Karpas-422 (cell line): ENCODE measurements around the gene FAM168B. TPM values are rescaled to one million over a fixed set of nuclear protein-coding genes. Genes with fewer than 3 reads are reported as not detected.
A peak's percentile ranks its signal among the peaks of the same experiment; 100 is the strongest.
"Not testable (repeated sequence)": the region's sequence is repeated elsewhere in the genome, so short reads cannot be mapped to it uniquely, and the experiment has no call there.

Source experiments
- DNase-seq: peaks from one replicate; pipeline ENCODE4 v3.0.0-alpha.2; 2015
- H2AFZ ChIP-seq: fragments of 200-600 bp; sonication (generic); 2 replicates; pipeline ENCODE4 v1.6.1; 2014; ENCODE audit warnings: antibody characterized with exemption, low read length, mixed read lengths
- H3K27ac ChIP-seq: fragments of 200-600 bp; sonication (generic); 2 replicates; pipeline ENCODE4 v1.5.1; 2014; ENCODE audit warnings: mild to moderate bottlenecking, low read length, moderate library complexity
- H3K27me3 ChIP-seq: fragments of 200-600 bp; sonication (generic); 2 replicates; pipeline ENCODE4 v1.6.1; 2014; ENCODE audit warnings: low read length, mixed read lengths
- H3K36me3 ChIP-seq: fragments of 200-600 bp; sonication (generic); 2 replicates; pipeline ENCODE4 v1.6.1; 2014; ENCODE audit warnings: low read length, mixed read lengths; ENCODE audit not compliant: insufficient read depth
- H3K4me1 ChIP-seq: fragments of 200-600 bp; sonication (generic); 2 replicates; pipeline ENCODE4 v1.6.1; 2014; ENCODE audit warnings: mild to moderate bottlenecking, low read length, mixed read lengths
- H3K4me2 ChIP-seq: fragments of 200-600 bp; sonication (generic); 2 replicates; pipeline ENCODE4 v1.6.1; 2014; ENCODE audit warnings: low read length, low read depth, mild to moderate bottlenecking; ENCODE audit not compliant: poor library complexity, severe bottlenecking
- H3K4me3 ChIP-seq: fragments of 200-600 bp; sonication (generic); 2 replicates; pipeline ENCODE4 v1.5.1; 2014; ENCODE audit warnings: mild to moderate bottlenecking, antibody characterized with exemption, low read length, mixed read lengths
- H3K79me2 ChIP-seq: fragments of 200-600 bp; sonication (generic); 2 replicates; pipeline ENCODE4 v1.6.1; 2014; ENCODE audit warnings: mild to moderate bottlenecking, low read length, mixed read lengths
- H3K9ac ChIP-seq: fragments of 200-600 bp; sonication (generic); 2 replicates; pipeline ENCODE4 v1.6.0; 2014; ENCODE audit warnings: low read length
- H3K9me2 ChIP-seq: fragments of 200-600 bp; sonication (generic), shearing (Covaris generic); replicated peaks from 2 replicates; pipeline ENCODE4 v1.6.0; 2014; ENCODE audit warnings: mild to moderate bottlenecking, low read length, moderate library complexity; ENCODE audit not compliant: insufficient read depth
- H3K9me3 ChIP-seq: fragments of 300-700, 200-600 bp; sonication (generic); 2 replicates; pipeline ENCODE4 v1.6.1; 2014; ENCODE audit warnings: low read length, mixed read lengths
- H4K20me1 ChIP-seq: fragments of 200-600 bp; sonication (generic); 2 replicates; pipeline ENCODE4 v1.6.1; 2014; ENCODE audit warnings: mild to moderate bottlenecking, antibody characterized with exemption, low read length, low read depth; ENCODE audit not compliant: insufficient read depth
- total RNA-seq: library from RNA; depleted of rRNA; stranded (reverse); fragments of >200 nt; shearing (Covaris generic); gene quantifications from 2 replicates; pipeline ENCODE4 v1.2.3, GENCODE V29; 2014; ENCODE audit warnings: low replicate concordance

FAM168B gene
- total RNA-seq, 1 experiment from 2014 or later: 43.2 TPM

DNA sequence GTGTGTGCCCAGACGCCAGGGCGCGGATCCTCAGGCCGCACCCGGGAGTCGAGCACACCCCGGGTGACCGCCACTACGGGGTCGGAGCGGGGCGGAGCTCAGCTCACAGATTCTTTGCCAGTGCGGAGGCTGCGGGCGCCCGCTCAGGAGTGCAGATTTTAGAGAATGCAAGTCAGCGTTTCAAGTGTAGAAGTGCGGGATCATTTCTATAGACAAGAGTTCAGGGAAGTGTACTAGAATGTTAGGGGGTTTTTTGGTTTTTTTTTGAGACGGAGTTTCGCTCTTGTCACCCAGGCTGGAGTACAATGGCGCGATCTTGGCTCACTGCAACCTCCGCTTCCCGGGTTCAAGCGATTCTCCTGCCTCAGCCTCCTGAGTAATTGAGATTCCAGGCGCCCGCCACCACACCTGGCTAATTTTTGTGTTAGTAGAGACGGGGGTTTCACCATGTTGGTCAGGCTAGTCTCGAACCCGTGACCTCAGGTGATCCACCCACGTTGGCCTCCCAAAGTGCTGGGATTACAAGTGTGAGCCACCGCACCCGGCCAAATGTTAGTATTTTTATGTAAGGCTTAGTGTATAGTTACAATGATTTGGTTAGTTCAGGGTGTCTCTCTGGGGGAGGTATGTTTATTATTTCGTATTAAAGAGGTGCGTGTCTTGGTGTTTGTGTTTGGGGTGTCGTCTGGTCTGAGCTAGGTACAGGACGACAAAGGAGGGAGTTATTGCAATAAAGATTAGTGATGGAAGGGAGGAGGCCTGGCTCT, 619 bp upstream of the FAM168B start:
- H3K79me2 ChIP-seq: peaks cover 40% of the 10 kb centered on the region
- H2AFZ ChIP-seq: peak overlapping the region; percentile 91
- peak overlapping the region; percentile 95 for H3K4me3 ChIP-seq
- H3K9ac ChIP-seq: peak overlapping the region; percentile 81
- H3K27me3 ChIP-seq: no peaks in the 10 kb centered on the region
- no peaks in the 10 kb centered on the region for H3K9me2 ChIP-seq
- DNase-seq: no peak
- peak overlapping the region; percentile 66 for H3K27ac ChIP-seq
- H4K20me1 ChIP-seq: peaks cover 10% of the 10 kb centered on the region; the same call in 1 of the 2 replicates
- no peaks in the 10 kb centered on the region for H3K9me3 ChIP-seq
- peaks cover 7% of the 10 kb centered on the region for H3K36me3 ChIP-seq
- peak overlapping the region; percentile 98 for H3K4me2 ChIP-seq
- H3K4me1 ChIP-seq: peaks cover 17% of the 10 kb centered on the region

DNA sequence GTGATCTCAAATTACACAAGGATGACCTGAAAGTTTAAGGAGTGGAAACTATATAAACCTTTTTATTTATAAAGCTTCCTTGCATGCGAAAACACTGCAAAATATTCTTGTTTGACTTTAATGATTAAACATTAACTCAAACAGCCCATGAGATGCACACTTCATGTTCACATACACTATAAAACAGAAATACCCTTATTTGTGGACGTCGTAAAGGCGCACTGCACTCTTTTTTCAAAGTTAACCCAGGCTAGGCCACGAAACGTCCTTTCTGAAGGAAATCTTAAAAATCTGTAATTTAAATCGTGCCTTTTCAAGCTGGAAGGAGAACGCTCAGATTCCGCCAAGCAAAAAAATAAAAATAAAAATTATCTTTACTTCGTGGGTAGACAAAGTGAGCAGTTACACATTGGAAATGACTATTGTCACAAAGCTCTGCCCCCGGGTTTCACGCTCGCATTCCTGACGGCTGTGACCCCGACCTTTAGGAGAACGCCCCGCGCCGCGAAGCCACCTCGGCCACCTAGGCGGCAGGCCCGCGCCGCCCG, 728 bp downstream of the FAM168B start:
- Histone ChIP-seq H3K27ac (peak overlapping the region; percentile 52), H3K36me3 (peaks cover 20% of the 10 kb centered on the region), H3K79me2 (peaks cover 54% of the 10 kb centered on the region), H3K9ac (peak overlapping the region; percentile 81), H3K4me1 (peaks cover 17% of the 10 kb centered on the region), H3K9me2 (no peaks in the 10 kb centered on the region), H3K27me3 (no peaks in the 10 kb centered on the region), H3K4me3 (peak overlapping the region; percentile 95), H3K9me3 (no peaks in the 10 kb centered on the region), H4K20me1 (peaks cover 23% of the 10 kb centered on the region; the same call in 1 of the 2 replicates), H2AFZ (no peak overlapping the region), H3K4me2 (peak overlapping the region; percentile 98)
- DNase-seq: no peak

DNA sequence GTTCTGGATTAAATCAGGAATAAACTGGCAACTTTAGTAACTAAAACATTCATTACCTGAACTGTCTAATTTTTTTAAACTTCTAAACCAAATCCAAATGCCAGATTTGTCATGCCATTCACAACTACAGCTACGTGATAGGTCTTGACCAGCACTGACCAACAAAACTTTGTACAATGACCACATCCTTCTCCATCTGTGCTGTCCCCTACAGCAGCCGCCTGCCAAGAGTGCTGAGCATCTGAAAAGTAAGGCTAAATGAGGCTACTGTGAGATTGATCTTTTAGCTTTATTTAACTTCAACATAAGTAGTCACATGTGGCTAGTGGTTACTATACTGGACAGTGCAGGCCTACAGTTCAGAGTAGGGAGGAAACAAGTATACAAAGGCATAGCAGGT, 7.6 kb downstream of the FAM168B start:
- H3K4me1 ChIP-seq: no peaks in the 10 kb centered on the region
- H3K27me3 ChIP-seq: no peaks in the 10 kb centered on the region
- H3K4me2 ChIP-seq: no peak overlapping the region
- no peak overlapping the region for H3K4me3 ChIP-seq
- peaks cover 96% of the 10 kb centered on the region for H3K79me2 ChIP-seq
- no peaks in the 10 kb centered on the region for H3K9me2 ChIP-seq
- H3K36me3 ChIP-seq: peaks cover 62% of the 10 kb centered on the region
- no peak for DNase-seq
- H3K9me3 ChIP-seq: no peaks in the 10 kb centered on the region
- H4K20me1 ChIP-seq: peaks cover 55% of the 10 kb centered on the region
- no peak overlapping the region for H2AFZ ChIP-seq
- no peak overlapping the region for H3K9ac ChIP-seq
- H3K27ac ChIP-seq: no peak overlapping the region

DNA sequence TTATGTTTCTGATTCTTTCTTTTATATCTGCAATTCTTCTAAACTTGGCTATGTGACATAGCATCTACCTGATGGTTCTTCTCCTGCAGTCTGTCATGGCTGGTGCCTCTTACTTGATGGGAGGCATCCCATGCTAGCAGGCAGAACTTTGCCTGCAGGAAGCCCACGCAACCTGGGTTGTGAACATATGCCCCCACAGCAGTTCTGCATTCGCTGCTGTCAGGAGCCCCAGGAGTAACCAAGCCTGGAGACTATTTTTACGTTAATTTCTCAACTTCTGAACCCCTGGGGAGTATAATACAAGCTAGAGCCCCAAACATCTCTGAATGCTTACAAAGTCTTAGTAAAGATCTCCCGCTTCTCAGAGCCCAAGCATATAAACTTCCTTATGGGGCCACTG, 12.1 kb downstream of the FAM168B start:
- no peaks in the 10 kb centered on the region for H3K9me3 ChIP-seq
- H3K79me2 ChIP-seq: peaks cover 93% of the 10 kb centered on the region
- no peak overlapping the region for H3K9ac ChIP-seq
- no peak overlapping the region for H2AFZ ChIP-seq
- H3K27ac ChIP-seq: no peak overlapping the region
- H3K4me1 ChIP-seq: no peaks in the 10 kb centered on the region
- H3K9me2 ChIP-seq: no peaks in the 10 kb centered on the region
- no peak overlapping the region for H3K4me2 ChIP-seq
- H4K20me1 ChIP-seq: peaks cover 53% of the 10 kb centered on the region
- H3K27me3 ChIP-seq: no peaks in the 10 kb centered on the region
- H3K4me3 ChIP-seq: no peak overlapping the region
- no peak for DNase-seq
- H3K36me3 ChIP-seq: peaks cover 58% of the 10 kb centered on the region

DNA sequence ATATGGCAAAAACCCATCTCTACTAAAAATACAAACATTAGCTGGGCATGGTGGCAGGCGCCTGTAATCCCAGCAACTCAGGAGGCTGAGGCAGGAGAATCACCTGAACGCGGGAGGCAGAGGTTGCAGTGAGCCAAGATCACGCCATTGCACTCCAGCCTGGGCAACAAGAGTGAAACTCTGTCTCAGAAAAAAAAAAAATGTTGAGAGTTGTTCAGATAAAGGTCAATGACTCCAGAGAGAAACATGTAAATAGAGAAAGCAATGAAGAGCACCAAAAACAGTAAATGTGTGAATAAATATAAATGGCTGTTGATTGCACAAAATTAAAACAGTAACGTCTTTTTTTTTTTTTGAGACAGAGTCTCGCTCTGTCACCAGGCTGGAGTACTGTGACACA, 13.3 kb downstream of the FAM168B start:
- H3K9ac ChIP-seq, H3K9me3 ChIP-seq, H3K27ac ChIP-seq, H3K4me2 ChIP-seq, DNase-seq, H3K27me3 ChIP-seq, H3K4me3 ChIP-seq, H2AFZ ChIP-seq, H3K9me2 ChIP-seq, H3K4me1 ChIP-seq: not testable (repeated sequence)
- peaks cover 93% of the 10 kb centered on the region for H3K79me2 ChIP-seq
- peaks cover 45% of the 10 kb centered on the region for H4K20me1 ChIP-seq
- H3K36me3 ChIP-seq: peaks cover 45% of the 10 kb centered on the region; the same call in 1 of the 2 replicates

DNA sequence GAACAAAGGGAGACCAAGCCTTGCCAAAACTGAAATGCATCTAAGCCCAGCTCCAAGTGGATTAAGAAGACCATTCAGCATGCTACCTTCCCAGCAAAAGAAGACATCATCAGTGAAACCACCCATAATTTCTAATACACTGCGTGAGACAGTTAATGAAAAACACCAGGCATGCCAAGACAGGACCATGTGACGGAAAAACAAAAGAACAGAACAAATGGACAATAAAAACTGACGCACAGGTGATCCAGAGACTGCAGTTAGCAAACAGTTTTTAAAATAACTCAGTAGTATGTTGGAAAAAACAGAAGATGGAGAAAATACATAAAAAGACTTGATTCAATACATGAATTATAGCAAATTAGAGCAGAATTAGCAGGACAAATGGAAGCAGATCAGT, 15.3 kb downstream of the FAM168B start:
- Histone ChIP-seq H3K4me1 (no peaks in the 10 kb centered on the region), H3K9ac (no peak overlapping the region), H2AFZ (no peak overlapping the region), H4K20me1 (peaks cover 40% of the 10 kb centered on the region), H3K9me3 (no peaks in the 10 kb centered on the region), H3K4me3 (no peak overlapping the region), H3K4me2 (no peak overlapping the region), H3K27ac (no peak overlapping the region), H3K27me3 (no peaks in the 10 kb centered on the region), H3K9me2 (no peaks in the 10 kb centered on the region), H3K79me2 (peaks cover 96% of the 10 kb centered on the region), H3K36me3 (peaks cover 44% of the 10 kb centered on the region; the same call in 1 of the 2 replicates)
- no peak for DNase-seq

DNA sequence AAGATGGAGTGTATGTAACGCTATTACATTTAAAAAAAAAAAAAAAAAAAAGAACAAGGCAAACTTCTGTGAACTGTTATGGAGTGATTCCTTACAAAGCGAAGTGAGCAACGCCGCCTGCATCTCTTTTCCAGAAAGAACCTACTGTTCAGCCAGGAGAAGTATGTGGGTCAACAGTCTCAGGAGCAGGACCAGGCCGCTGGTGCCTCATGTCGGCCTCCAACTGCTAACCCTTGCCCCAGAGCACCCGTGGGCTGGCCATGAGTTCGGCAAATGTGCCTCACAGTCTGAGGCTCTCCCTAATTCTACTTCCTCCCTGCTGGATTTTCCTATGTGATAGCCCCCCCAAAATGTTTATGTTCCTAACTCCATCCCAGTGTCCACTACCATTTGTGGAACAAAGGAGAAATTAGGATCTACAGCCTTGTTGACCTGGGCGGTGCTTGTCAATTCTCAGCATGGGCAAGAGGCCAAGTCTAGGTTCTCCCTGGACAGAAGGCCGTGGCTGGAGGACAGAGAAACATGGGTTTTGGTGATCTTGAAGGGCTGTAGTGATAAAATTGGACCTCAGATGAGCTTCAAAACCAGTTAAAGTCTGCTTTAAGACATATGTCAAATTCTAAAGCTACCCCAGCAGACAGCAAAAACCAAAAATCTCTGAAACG, 15.9 kb downstream of the FAM168B start:
- no peak overlapping the region for H3K4me2 ChIP-seq
- no peaks in the 10 kb centered on the region for H3K9me3 ChIP-seq
- no peaks in the 10 kb centered on the region for H3K27me3 ChIP-seq
- H2AFZ ChIP-seq: no peak overlapping the region
- H3K9me2 ChIP-seq: no peaks in the 10 kb centered on the region
- no peaks in the 10 kb centered on the region for H3K4me1 ChIP-seq
- no peak overlapping the region for H3K4me3 ChIP-seq
- H3K36me3 ChIP-seq: peaks cover 45% of the 10 kb centered on the region; the same call in 1 of the 2 replicates
- no peak for DNase-seq
- H3K79me2 ChIP-seq: peaks cover 95% of the 10 kb centered on the region
- H3K27ac ChIP-seq: no peak overlapping the region
- H3K9ac ChIP-seq: no peak overlapping the region
- peaks cover 40% of the 10 kb centered on the region for H4K20me1 ChIP-seq

DNA sequence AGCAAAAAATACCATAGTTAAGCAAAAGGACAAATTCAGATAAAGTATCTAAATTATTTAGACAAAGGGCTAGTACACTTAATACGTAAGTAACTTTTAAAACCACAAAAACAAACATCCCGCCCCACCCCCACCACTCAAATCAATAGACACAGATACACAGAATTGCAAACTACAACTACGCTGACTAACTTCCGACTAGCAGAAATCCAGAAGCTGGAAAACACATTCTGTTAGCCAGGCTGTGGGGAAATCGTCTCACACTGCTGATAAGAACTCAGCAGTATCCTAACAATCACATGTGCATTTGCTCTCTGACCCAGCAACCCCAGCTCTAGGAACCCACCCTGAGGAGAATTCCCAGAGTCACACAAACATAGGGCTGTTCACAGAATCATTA, 16.6 kb downstream of the FAM168B start:
- H3K4me3 ChIP-seq: no peak overlapping the region
- no peak for DNase-seq
- H4K20me1 ChIP-seq: peaks cover 34% of the 10 kb centered on the region
- peaks cover 41% of the 10 kb centered on the region; the same call in 1 of the 2 replicates for H3K36me3 ChIP-seq
- H3K27me3 ChIP-seq: no peaks in the 10 kb centered on the region
- no peaks in the 10 kb centered on the region for H3K4me1 ChIP-seq
- peaks cover 93% of the 10 kb centered on the region for H3K79me2 ChIP-seq
- no peaks in the 10 kb centered on the region for H3K9me2 ChIP-seq
- H2AFZ ChIP-seq: no peak overlapping the region
- no peak overlapping the region for H3K9ac ChIP-seq
- H3K4me2 ChIP-seq: no peak overlapping the region
- no peaks in the 10 kb centered on the region for H3K9me3 ChIP-seq
- H3K27ac ChIP-seq: no peak overlapping the region
